ENCODE measurements around the gene C2.

DNA sequence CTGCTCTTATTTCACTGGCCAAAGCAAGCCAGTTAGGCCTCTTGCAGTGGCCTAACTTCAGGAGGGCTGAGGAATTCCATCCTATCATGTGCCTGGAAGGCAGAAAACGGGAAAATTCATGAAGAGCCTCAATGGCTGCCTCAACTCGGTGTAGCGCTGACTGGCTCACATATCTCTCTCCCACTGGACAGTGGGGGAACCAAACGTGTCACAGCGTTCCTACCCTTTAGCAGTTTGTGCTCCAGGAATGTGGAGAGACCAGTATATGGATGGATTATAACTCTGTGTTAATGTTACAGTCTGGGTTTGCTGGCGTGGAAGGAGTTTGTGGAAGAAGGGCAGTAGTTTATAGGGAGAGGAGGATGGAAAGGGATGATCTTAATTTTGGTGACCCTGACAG is 11.8 kb upstream of the C2 start:
- TF ChIP-seq, protein P1, sequence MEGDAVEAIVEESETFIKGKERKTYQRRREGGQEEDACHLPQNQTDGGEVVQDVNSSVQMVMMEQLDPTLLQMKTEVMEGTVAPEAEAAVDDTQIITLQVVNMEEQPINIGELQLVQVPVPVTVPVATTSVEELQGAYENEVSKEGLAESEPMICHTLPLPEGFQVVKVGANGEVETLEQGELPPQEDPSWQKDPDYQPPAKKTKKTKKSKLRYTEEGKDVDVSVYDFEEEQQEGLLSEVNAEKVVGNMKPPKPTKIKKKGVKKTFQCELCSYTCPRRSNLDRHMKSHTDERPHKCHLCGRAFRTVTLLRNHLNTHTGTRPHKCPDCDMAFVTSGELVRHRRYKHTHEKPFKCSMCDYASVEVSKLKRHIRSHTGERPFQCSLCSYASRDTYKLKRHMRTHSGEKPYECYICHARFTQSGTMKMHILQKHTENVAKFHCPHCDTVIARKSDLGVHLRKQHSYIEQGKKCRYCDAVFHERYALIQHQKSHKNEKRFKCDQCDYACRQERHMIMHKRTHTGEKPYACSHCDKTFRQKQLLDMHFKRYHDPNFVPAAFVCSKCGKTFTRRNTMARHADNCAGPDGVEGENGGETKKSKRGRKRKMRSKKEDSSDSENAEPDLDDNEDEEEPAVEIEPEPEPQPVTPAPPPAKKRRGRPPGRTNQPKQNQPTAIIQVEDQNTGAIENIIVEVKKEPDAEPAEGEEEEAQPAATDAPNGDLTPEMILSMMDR (IDR thresholded peaks at IDR 0.05), result no peak
- TF ChIP-seq POLR2AphosphoS5 (IDR thresholded peaks at IDR 0.05), result no peak
- TF ChIP-seq EP300 (IDR thresholded peaks at IDR 0.05), result no peak
- no peak for TF ChIP-seq POLR2A (IDR thresholded peaks at IDR 0.05)

Measured in stomach (tissue), 4 donors.